ENCODE results near the gene GIMAP7. TPM values are rescaled to one million over a fixed set of nuclear protein-coding genes. Genes with fewer than 3 reads are reported as not detected.
A peak's percentile ranks its signal among the peaks of the same experiment; 100 is the strongest.
"Not testable (repeated sequence)": the region's sequence is repeated elsewhere in the genome, so short reads cannot be mapped to it uniquely, and the experiment has no call there.

GIMAP7 gene
- total RNA-seq, 2 experiments from 2014 or later = 48.4 to 50.7 TPM

- H3K4me1 ChIP-seq (ENCODE audit: insufficient read depth, low read length) = peaks cover 57% of the 10 kb centered on the region
- H3K4me1 Mint-ChIP-seq (ENCODE audit: low read depth) = peaks cover 93% of the 10 kb centered on the region
- H3K27me3 Mint-ChIP-seq; H3K36me3 ChIP-seq (ENCODE audit: insufficient read depth, low read length); intact Hi-C loops (cut with DNase I, micrococcal nuclease); H3K27me3 ChIP-seq (ENCODE audit: control insufficient read depth in 1 of 2, insufficient read depth in 2 of 2, low read length in 2 of 2); H3K9me3 ChIP-seq (ENCODE audit: control insufficient read depth in 1 of 2, insufficient read depth in 1 of 2, low read length in 2 of 2); H3K9me3 Mint-ChIP-seq: not testable (repeated sequence)
- H3K27ac Mint-ChIP-seq = peak overlapping the region; percentile 97
- H3K27ac ChIP-seq (ENCODE audit: low read depth in 1 of 2, low read length in 2 of 2) = peak overlapping the region; percentile 92 to 95
- H3K4me3 Mint-ChIP-seq = peak overlapping the region; percentile 77
- POLR2A ChIA-PET = interaction anchor here (0.6 to 10.4 kb wide), 23 partner anchors 13 to 271 kb away, joined by 3 to 312 read pairs (median 5); partner anchors contain the start of genes GIMAP1, GIMAP2, GIMAP4 and GIMAP6
- peak overlapping the region; percentile 12 for H3K4me3 ChIP-seq (ENCODE audit: low read length)
- peaks cover 39% of the 10 kb centered on the region for H3K36me3 Mint-ChIP-seq (ENCODE audit: low read depth)
- ATAC-seq (ENCODE audit: poor library complexity) = peak; percentile 62
- peak in 5 of 14 experiments; percentile 24 to 84 (median 74) for DNase-seq
- CTCF ChIA-PET = interaction anchor here (1.0 to 2.2 kb wide), 5 partner anchors 24 to 84 kb away, joined by 3 to 15 read pairs (median 4); partner anchors contain the start of gene GIMAP7
These were observed 30.6 kb upstream of the GIMAP7 start for GRCh38 chr7:150484071-150484470.

DNA sequence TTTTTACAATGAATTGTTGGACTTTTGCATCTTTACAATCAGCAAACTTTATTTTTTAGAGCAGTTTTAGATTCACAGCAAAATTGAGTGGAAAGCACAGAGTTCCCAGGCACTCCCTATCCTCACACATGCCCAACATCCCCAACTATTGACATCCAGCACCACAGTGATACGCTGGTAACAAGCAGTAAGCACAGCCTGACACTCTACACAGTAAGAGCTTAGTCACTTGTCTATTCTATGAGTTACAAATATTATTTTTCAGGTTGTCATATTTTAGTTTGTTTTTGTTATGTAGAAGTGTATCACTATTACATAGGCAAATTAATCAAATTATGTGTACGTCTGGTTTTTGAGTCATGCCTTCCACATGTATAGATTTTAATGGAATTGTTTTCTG lies 27.0 kb upstream of the GIMAP7 start:
- CTCF ChIA-PET = interaction anchor here (1.3 kb wide), 1 partner anchor 39 kb away, joined by 5 read pairs; no protein-coding TSS in a partner anchor

DNA sequence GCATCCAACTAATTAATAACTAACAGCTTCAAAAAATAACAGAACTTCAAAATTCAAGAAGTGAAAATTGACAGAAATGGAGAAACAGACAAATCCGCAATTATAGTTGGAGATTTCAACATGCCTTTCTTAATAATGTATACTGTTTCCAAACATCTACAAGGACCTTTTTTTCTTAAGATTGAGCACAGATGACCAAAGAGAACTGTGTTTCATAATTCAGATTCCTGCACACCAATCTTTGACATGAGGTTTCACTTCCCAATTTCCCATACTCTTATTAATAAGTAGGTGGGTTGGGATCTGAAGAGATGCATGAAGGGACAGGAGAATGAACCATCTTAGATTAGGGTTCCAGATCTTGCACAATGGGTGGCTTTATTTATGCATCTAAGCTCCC lies 24.9 kb upstream of the GIMAP7 start:
- no peak for ATAC-seq (ENCODE audit: poor library complexity)
- H3K4me1 ChIP-seq (ENCODE audit: insufficient read depth, low read length) = peaks cover 18% of the 10 kb centered on the region
- ChIA-PET POLR2A (interaction anchor here (1.1 kb wide), 1 partner anchor 9 kb away, joined by 3 read pairs; no protein-coding TSS in a partner anchor), CTCF (no interaction called here)
- Mint-ChIP-seq H3K4me1 (ENCODE audit: low read depth) (peaks cover 71% of the 10 kb centered on the region), H3K27ac (peak overlapping the region; percentile 32), H3K4me3 (no peak overlapping the region), H3K27me3 (no peaks in the 10 kb centered on the region), H3K9me3 (peaks cover 7% of the 10 kb centered on the region), H3K36me3 (ENCODE audit: low read depth) (peaks cover 62% of the 10 kb centered on the region)
- peaks cover 0 to 5% of the 10 kb centered on the region in 2 experiments for H3K9me3 ChIP-seq (ENCODE audit: control insufficient read depth in 1 of 2, insufficient read depth in 1 of 2, low read length in 2 of 2)
- no peaks in the 10 kb centered on the region for H3K36me3 ChIP-seq (ENCODE audit: insufficient read depth, low read length)
- intact Hi-C loops (cut with DNase I, micrococcal nuclease) = no loop called here
- no peak for TF ChIP-seq CTCF (IDR thresholded peaks at IDR 0.05)
- no peak overlapping the region for H3K4me3 ChIP-seq (ENCODE audit: low read length)
- peak in 1 of 14 experiments; percentile 36 for DNase-seq
- H3K27ac ChIP-seq (ENCODE audit: low read depth in 1 of 2, low read length in 2 of 2) = no peak overlapping the region
- no peaks in the 10 kb centered on the region for H3K27me3 ChIP-seq (ENCODE audit: control insufficient read depth in 1 of 2, insufficient read depth in 2 of 2, low read length in 2 of 2)

More for the DNA sequence above, 27.0 kb upstream of the GIMAP7 start:
- intact Hi-C loops (cut with DNase I, micrococcal nuclease) = loop anchor here in 1 of 2 experiments (2.0 kb wide), 1 partner anchor 15 kb away; no protein-coding TSS in a partner anchor
- Histone ChIP-seq H3K27ac (ENCODE audit: low read depth in 1 of 2, low read length in 2 of 2) (no peak overlapping the region), H3K9me3 (ENCODE audit: control insufficient read depth in 1 of 2, insufficient read depth in 1 of 2, low read length in 2 of 2) (peaks cover 0 to 5% of the 10 kb centered on the region in 2 experiments), H3K4me3 (ENCODE audit: low read length) (no peak overlapping the region), H3K27me3 (ENCODE audit: control insufficient read depth in 1 of 2, insufficient read depth in 2 of 2, low read length in 2 of 2) (no peaks in the 10 kb centered on the region), H3K36me3 (ENCODE audit: insufficient read depth, low read length) (no peaks in the 10 kb centered on the region), H3K4me1 (ENCODE audit: insufficient read depth, low read length) (peaks cover 24% of the 10 kb centered on the region)
- DNase-seq (no peak), ATAC-seq (ENCODE audit: poor library complexity) (no peak)
- H3K27me3 Mint-ChIP-seq = no peaks in the 10 kb centered on the region
- peaks cover 7% of the 10 kb centered on the region for H3K9me3 Mint-ChIP-seq
- peaks cover 59% of the 10 kb centered on the region for H3K36me3 Mint-ChIP-seq (ENCODE audit: low read depth)
- H3K4me3 Mint-ChIP-seq = no peak overlapping the region
- peak overlapping the region; percentile 97 for H3K27ac Mint-ChIP-seq
- POLR2A ChIA-PET = interaction anchor here (1.2 kb wide), 1 partner anchor 27 kb away, joined by 5 read pairs; the partner anchor contains the start of gene GIMAP7
- TF ChIP-seq CTCF (IDR thresholded peaks at IDR 0.05) = no peak
- H3K4me1 Mint-ChIP-seq (ENCODE audit: low read depth) = peaks cover 89% of the 10 kb centered on the region

DNA sequence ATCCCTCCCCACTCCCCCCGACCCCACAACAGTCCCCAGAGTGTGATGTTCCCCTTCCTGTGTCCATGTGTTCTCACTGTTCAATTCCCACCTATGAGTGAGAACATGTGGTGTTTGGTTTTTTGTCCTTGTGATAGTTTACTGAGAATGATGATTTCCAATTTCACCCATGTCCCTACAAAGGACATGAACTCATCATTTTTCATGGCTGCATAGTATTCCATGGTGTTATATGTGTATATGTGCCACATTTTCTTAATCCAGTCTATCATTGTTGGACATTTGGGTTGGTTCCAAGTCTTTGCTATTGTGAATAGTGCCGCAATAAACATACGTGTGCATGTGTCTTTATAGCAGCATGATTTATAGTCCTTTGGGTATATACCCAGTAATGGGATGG lies 21.2 kb upstream of the GIMAP7 start:
- H3K27ac ChIP-seq (ENCODE audit: low read depth in 1 of 2, low read length in 2 of 2); ATAC-seq (ENCODE audit: poor library complexity); H3K27ac Mint-ChIP-seq; H3K4me3 Mint-ChIP-seq; H3K27me3 ChIP-seq (ENCODE audit: control insufficient read depth in 1 of 2, insufficient read depth in 2 of 2, low read length in 2 of 2); H3K27me3 Mint-ChIP-seq; H3K9me3 ChIP-seq (ENCODE audit: control insufficient read depth in 1 of 2, insufficient read depth in 1 of 2, low read length in 2 of 2); H3K4me3 ChIP-seq (ENCODE audit: low read length); H3K36me3 ChIP-seq (ENCODE audit: insufficient read depth, low read length); intact Hi-C loops (cut with DNase I, micrococcal nuclease); DNase-seq; CTCF ChIA-PET; POLR2A ChIA-PET: not testable (repeated sequence)
- Mint-ChIP-seq H3K36me3 (ENCODE audit: low read depth) (peaks cover 74% of the 10 kb centered on the region), H3K9me3 (peaks cover 13% of the 10 kb centered on the region), H3K4me1 (ENCODE audit: low read depth) (peaks cover 59% of the 10 kb centered on the region)
- H3K4me1 ChIP-seq (ENCODE audit: insufficient read depth, low read length) = peaks cover 11% of the 10 kb centered on the region

Measured in CD4-positive, alpha-beta T cell (primary cell).